ENCODE measurements around the gene PRF1. TPM values are rescaled to one million over a fixed set of nuclear protein-coding genes. Genes with fewer than 3 reads are reported as not detected.

The PRF1 gene
- total RNA-seq, 1 donor from 2014 or later, result not detected

DNA sequence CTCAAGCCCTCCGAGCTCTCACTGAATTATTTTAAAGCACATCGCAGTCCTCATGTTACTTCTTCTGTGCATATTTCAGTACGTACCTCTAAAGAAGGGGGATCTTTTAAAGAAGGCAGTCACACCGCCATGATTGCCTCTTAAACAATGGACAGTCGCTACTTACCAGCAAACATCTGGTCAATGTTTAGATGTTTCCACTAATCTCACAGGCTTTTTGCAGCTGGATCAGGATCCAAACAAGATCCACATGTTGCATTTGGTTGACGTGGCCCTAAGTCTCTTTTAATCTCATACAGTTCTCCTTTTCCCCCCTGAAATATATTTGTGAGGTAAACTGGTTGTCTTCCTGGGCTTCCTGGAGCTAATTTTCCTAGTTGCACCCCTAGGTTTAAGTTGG, 50.0 kb downstream of the PRF1 start:
- TF ChIP-seq, protein P1, sequence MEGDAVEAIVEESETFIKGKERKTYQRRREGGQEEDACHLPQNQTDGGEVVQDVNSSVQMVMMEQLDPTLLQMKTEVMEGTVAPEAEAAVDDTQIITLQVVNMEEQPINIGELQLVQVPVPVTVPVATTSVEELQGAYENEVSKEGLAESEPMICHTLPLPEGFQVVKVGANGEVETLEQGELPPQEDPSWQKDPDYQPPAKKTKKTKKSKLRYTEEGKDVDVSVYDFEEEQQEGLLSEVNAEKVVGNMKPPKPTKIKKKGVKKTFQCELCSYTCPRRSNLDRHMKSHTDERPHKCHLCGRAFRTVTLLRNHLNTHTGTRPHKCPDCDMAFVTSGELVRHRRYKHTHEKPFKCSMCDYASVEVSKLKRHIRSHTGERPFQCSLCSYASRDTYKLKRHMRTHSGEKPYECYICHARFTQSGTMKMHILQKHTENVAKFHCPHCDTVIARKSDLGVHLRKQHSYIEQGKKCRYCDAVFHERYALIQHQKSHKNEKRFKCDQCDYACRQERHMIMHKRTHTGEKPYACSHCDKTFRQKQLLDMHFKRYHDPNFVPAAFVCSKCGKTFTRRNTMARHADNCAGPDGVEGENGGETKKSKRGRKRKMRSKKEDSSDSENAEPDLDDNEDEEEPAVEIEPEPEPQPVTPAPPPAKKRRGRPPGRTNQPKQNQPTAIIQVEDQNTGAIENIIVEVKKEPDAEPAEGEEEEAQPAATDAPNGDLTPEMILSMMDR (IDR thresholded peaks at IDR 0.05), result no peak
- Mint-ChIP-seq H3K4me3 (ENCODE audit: unreplicated experiment) (no peak overlapping the region), H3K27ac (ENCODE audit: unreplicated experiment) (peak overlapping the region; percentile 79), H3K36me3 (ENCODE audit: unreplicated experiment) (no peaks in the 10 kb centered on the region), H3K4me1 (ENCODE audit: unreplicated experiment) (peaks cover 24% of the 10 kb centered on the region), H3K27me3 (ENCODE audit: unreplicated experiment) (no peaks in the 10 kb centered on the region), H3K9me3 (ENCODE audit: unreplicated experiment) (no peaks in the 10 kb centered on the region)
- no peak for DNase-seq (ENCODE audit: extremely low spot score, unreplicated experiment)

DNA sequence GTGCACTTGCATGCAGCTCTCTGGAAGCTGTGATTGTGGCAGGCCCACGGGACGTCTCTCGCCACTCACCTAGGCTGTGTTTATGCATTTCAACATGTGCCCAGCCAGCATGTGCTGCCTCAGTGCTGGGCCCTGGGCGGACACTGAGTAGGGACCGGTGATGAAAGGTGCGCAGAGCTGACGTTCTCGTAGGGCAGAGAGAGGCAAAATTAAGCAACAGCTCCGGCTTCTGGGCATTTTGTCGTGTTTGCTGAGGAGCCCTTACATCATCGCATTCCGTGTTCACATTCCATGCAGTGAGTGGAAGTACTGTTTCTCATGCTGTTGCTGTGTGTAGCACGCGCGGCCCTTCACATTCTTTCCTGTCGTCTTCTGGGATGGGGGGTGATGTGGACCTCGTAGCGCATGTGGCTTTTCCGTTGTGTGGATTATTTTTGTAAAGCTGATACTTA, 50.5 kb downstream of the PRF1 start:
- Mint-ChIP-seq H3K9me3 (ENCODE audit: unreplicated experiment) (no peaks in the 10 kb centered on the region), H3K4me3 (ENCODE audit: unreplicated experiment) (no peak overlapping the region), H3K4me1 (ENCODE audit: unreplicated experiment) (peaks cover 24% of the 10 kb centered on the region), H3K36me3 (ENCODE audit: unreplicated experiment) (no peaks in the 10 kb centered on the region), H3K27ac (ENCODE audit: unreplicated experiment) (peak overlapping the region; percentile 79), H3K27me3 (ENCODE audit: unreplicated experiment) (no peaks in the 10 kb centered on the region)
- DNase-seq (ENCODE audit: extremely low spot score, unreplicated experiment), result no peak
- TF ChIP-seq, protein P1 (IDR thresholded peaks at IDR 0.05), result no peak

DNA sequence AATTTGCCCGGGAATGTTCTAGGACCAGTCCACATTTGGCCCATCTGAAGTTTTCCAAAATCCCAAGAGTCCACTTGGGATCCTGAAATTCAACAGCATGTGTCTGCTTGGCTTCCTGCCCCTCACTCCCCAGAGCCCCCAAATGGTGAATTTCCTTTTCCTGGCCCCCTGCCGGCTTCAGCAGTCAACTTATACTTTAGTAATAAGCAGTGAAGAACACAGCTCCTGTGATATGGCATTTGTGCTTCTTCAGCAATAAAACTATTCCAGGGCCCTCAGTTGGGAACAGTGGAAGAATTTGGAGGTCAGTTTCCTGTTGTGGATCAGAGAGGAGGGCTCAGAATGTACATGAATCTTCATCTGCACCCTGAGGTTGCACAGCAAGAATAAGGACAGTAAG, 51.1 kb downstream of the PRF1 start:
- TF ChIP-seq, protein P1 (IDR thresholded peaks at IDR 0.05), result no peak
- Mint-ChIP-seq H3K4me3 (ENCODE audit: unreplicated experiment) (no peak overlapping the region), H3K27ac (ENCODE audit: unreplicated experiment) (peak overlapping the region; percentile 79), H3K9me3 (ENCODE audit: unreplicated experiment) (no peaks in the 10 kb centered on the region), H3K36me3 (ENCODE audit: unreplicated experiment) (no peaks in the 10 kb centered on the region), H3K27me3 (ENCODE audit: unreplicated experiment) (no peaks in the 10 kb centered on the region), H3K4me1 (ENCODE audit: unreplicated experiment) (peaks cover 24% of the 10 kb centered on the region)
- no peak for DNase-seq (ENCODE audit: extremely low spot score, unreplicated experiment)

DNA sequence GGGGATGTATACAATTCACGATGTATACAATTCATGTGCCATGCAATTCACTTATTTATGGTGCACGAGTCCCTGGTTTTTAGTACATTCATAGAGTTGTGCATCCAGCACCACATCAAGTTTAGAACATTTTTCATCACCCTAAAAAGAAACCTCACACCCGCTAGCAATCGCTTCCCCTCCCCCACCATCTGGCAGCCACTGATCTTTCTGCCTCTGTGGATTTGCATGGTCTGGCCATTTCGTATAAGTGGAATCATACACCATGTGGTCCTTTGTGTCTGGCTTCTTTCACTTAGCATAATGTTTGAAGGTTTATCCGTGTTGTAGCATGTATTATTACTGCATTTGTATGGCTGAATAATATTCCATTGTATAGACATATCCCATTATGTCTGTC, 52.1 kb downstream of the PRF1 start:
- no peak for DNase-seq (ENCODE audit: extremely low spot score, unreplicated experiment)
- Mint-ChIP-seq H3K36me3 (ENCODE audit: unreplicated experiment) (no peaks in the 10 kb centered on the region), H3K27me3 (ENCODE audit: unreplicated experiment) (no peaks in the 10 kb centered on the region), H3K4me1 (ENCODE audit: unreplicated experiment) (peaks cover 24% of the 10 kb centered on the region), H3K4me3 (ENCODE audit: unreplicated experiment) (no peak overlapping the region), H3K9me3 (ENCODE audit: unreplicated experiment) (no peaks in the 10 kb centered on the region), H3K27ac (ENCODE audit: unreplicated experiment) (no peak overlapping the region)
- TF ChIP-seq, protein P1 (IDR thresholded peaks at IDR 0.05), result no peak

DNA sequence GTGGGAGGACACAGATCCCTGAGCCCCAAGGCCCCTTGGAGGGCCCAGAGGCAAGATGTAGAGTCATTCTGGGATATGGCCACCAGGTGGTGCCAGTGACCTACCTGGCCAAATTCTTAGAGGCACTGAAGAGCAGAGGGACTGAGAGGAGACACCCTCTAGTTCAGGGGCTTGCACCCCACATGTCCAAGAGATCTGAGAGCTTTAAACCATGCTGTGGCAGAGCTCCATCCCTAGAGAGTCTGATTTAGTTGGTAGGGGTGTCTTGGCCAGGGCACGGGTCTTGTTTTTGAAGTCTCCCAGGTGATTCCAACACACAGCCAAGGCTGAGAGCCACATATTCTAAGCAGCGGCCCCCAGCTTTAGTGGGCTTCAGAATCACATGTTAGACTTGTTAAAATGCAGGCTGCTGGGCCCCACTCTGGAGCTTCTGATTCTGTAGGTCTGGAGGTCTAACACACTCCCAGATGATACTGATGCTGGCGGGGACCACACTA, 52.5 kb downstream of the PRF1 start:
- TF ChIP-seq, protein P1 (IDR thresholded peaks at IDR 0.05), result peak; percentile 93
- H3K36me3 Mint-ChIP-seq (ENCODE audit: unreplicated experiment), result no peaks in the 10 kb centered on the region
- no peaks in the 10 kb centered on the region for H3K27me3 Mint-ChIP-seq (ENCODE audit: unreplicated experiment)
- no peak overlapping the region for H3K27ac Mint-ChIP-seq (ENCODE audit: unreplicated experiment)
- peaks cover 24% of the 10 kb centered on the region for H3K4me1 Mint-ChIP-seq (ENCODE audit: unreplicated experiment)
- no peak overlapping the region for H3K4me3 Mint-ChIP-seq (ENCODE audit: unreplicated experiment)
- DNase-seq (ENCODE audit: extremely low spot score, unreplicated experiment), result no peak
- no peaks in the 10 kb centered on the region for H3K9me3 Mint-ChIP-seq (ENCODE audit: unreplicated experiment)
